ENCODE measurements around the gene SST. TPM values are rescaled to one million over a fixed set of nuclear protein-coding genes. Genes with fewer than 3 reads are reported as not detected.

Gene SST
- total and polyA plus RNA-seq, 4 donors = not detected

- Histone ChIP-seq H3K36me3 (ENCODE audit: control insufficient read depth in 4 of 4, insufficient read depth in 3 of 4, low read depth in 1 of 4, low read length in 3 of 4) (no peaks in the 10 kb centered on the region), H3K4me3 (ENCODE audit: low read depth in 1 of 3, low read length in 3 of 3) (no peak overlapping the region), H3K9ac (ENCODE audit: low read depth in 1 of 2, low read length in 2 of 2) (no peak overlapping the region), H3K27ac (ENCODE audit: low read depth in 1 of 2, low read length in 2 of 2) (no peak overlapping the region), H3K27me3 (ENCODE audit: control insufficient read depth in 4 of 4, insufficient read depth in 4 of 4, low read length in 3 of 4) (no peaks in the 10 kb centered on the region), H3K4me1 (ENCODE audit: control insufficient read depth in 4 of 4, insufficient read depth in 4 of 4, low read length in 3 of 4) (peaks cover 0 to 6% (median 3%) of the 10 kb centered on the region in 4 donors), H3K9me3 (ENCODE audit: control insufficient read depth in 4 of 4, low read length in 3 of 4) (no peaks in the 10 kb centered on the region)
- TF ChIP-seq SP1 (IDR thresholded peaks at IDR 0.05) = peak; percentile 33
- TF ChIP-seq ZBTB33 (IDR thresholded peaks at IDR 0.05) = no peak
- DNase-seq (ENCODE audit: low spot score) = no peak
- WGBS = 78% methylated on average over 2 of the region's 2 CpGs
Observed at GRCh38 chr3:187713504-187713903, 43.3 kb upstream of the SST start.

- H3K27ac ChIP-seq (ENCODE audit: low read depth in 1 of 2, low read length in 2 of 2) = no peak overlapping the region
- H3K27me3 ChIP-seq (ENCODE audit: control insufficient read depth in 4 of 4, insufficient read depth in 4 of 4, low read length in 3 of 4) = no peaks in the 10 kb centered on the region
- H3K4me1 ChIP-seq (ENCODE audit: control insufficient read depth in 4 of 4, insufficient read depth in 4 of 4, low read length in 3 of 4) = peaks cover 0 to 11% (median 3%) of the 10 kb centered on the region in 4 donors
- peak in 1 of 2 donors; percentile 9 for TF ChIP-seq RAD21 (IDR thresholded peaks at IDR 0.05)
- no peak for TF ChIP-seq YY1 (IDR thresholded peaks at IDR 0.05)
- no peaks in the 10 kb centered on the region for H3K9me3 ChIP-seq (ENCODE audit: control insufficient read depth in 4 of 4, low read length in 3 of 4)
- 83% methylated on average over 4 of the region's 4 CpGs for WGBS
- DNase-seq (ENCODE audit: low spot score) = no peak
- H3K4me3 ChIP-seq (ENCODE audit: low read depth in 1 of 3, low read length in 3 of 3) = no peak overlapping the region
- H3K36me3 ChIP-seq (ENCODE audit: control insufficient read depth in 4 of 4, insufficient read depth in 3 of 4, low read depth in 1 of 4, low read length in 3 of 4) = no peaks in the 10 kb centered on the region
- no peak overlapping the region for H3K9ac ChIP-seq (ENCODE audit: low read depth in 1 of 2, low read length in 2 of 2)
Observed at GRCh38 chr3:187709155-187709554, 39.0 kb upstream of the SST start.

- H3K27ac ChIP-seq (ENCODE audit: low read depth in 1 of 2, low read length in 2 of 2) = no peak overlapping the region
- H3K4me3 ChIP-seq (ENCODE audit: low read depth in 1 of 3, low read length in 3 of 3) = no peak overlapping the region
- TF ChIP-seq HNF4A (conservative IDR thresholded peaks at IDR 0.05) (peak in 1 of 2 donors; percentile 7), RAD21 (IDR thresholded peaks at IDR 0.05) (no peak), ZBTB33 (IDR thresholded peaks at IDR 0.05) (no peak)
- peaks cover 0 to 11% (median 1%) of the 10 kb centered on the region in 4 donors for H3K4me1 ChIP-seq (ENCODE audit: control insufficient read depth in 4 of 4, insufficient read depth in 4 of 4, low read length in 3 of 4)
- no peaks in the 10 kb centered on the region for H3K36me3 ChIP-seq (ENCODE audit: control insufficient read depth in 4 of 4, insufficient read depth in 3 of 4, low read depth in 1 of 4, low read length in 3 of 4)
- no peak overlapping the region for H3K9ac ChIP-seq (ENCODE audit: low read depth in 1 of 2, low read length in 2 of 2)
- DNase-seq (ENCODE audit: low spot score) = no peak
- H3K9me3 ChIP-seq (ENCODE audit: control insufficient read depth in 4 of 4, low read length in 3 of 4) = no peaks in the 10 kb centered on the region
- H3K27me3 ChIP-seq (ENCODE audit: control insufficient read depth in 4 of 4, insufficient read depth in 4 of 4, low read length in 3 of 4) = no peaks in the 10 kb centered on the region
Observed at GRCh38 chr3:187708696-187709095, 38.5 kb upstream of the SST start.

GRCh38 chr3:187706971-187707370 is 36.8 kb upstream of the SST start:
- peaks cover 0 to 8% (median 1%) of the 10 kb centered on the region in 4 donors for H3K4me1 ChIP-seq (ENCODE audit: control insufficient read depth in 4 of 4, insufficient read depth in 4 of 4, low read length in 3 of 4)
- no peaks in the 10 kb centered on the region for H3K27me3 ChIP-seq (ENCODE audit: control insufficient read depth in 4 of 4, insufficient read depth in 4 of 4, low read length in 3 of 4)
- no peak overlapping the region for H3K4me3 ChIP-seq (ENCODE audit: low read depth in 1 of 3, low read length in 3 of 3)
- WGBS = 92% methylated on average over 2 of the region's 2 CpGs
- no peak overlapping the region for H3K27ac ChIP-seq (ENCODE audit: low read depth in 1 of 2, low read length in 2 of 2)
- H3K9ac ChIP-seq (ENCODE audit: low read depth in 1 of 2, low read length in 2 of 2) = no peak overlapping the region
- TF ChIP-seq FOXA2 (IDR thresholded peaks at IDR 0.05) (no peak), HNF4G (IDR thresholded peaks at IDR 0.05) (no peak), FOXA1 (IDR thresholded peaks at IDR 0.05) (no peak), HNF4A (conservative IDR thresholded peaks at IDR 0.05) (no peak), ATF3 (IDR thresholded peaks at IDR 0.05) (no peak), ZBTB33 (IDR thresholded peaks at IDR 0.05) (no peak), RXRA (IDR thresholded peaks at IDR 0.05) (no peak)
- no peaks in the 10 kb centered on the region for H3K36me3 ChIP-seq (ENCODE audit: control insufficient read depth in 4 of 4, insufficient read depth in 3 of 4, low read depth in 1 of 4, low read length in 3 of 4)
- no peak for DNase-seq (ENCODE audit: low spot score)
- no peaks in the 10 kb centered on the region for H3K9me3 ChIP-seq (ENCODE audit: control insufficient read depth in 4 of 4, low read length in 3 of 4)

All from liver (tissue), 9 donors.